Fibroblast of pulmonary artery (primary cell): ENCODE data around the gene ANKRD12.
A peak's percentile ranks its signal among the peaks of the same experiment; 100 is the strongest.
"Not testable (repeated sequence)": the region's sequence is repeated elsewhere in the genome, so short reads cannot be mapped to it uniquely, and the experiment has no call there.

Source experiments
- DNase-seq: peaks from one replicate; pipeline ENCODE4 v3.0.0-alpha.2; 2010; ENCODE audit warnings: low read depth
- H3K4me3 ChIP-seq: replicated peaks from 2 replicates; pipeline ENCODE4 v1.5.1; 2011; ENCODE audit warnings: low read depth, mild to moderate bottlenecking, control low read depth, low read length, moderate library complexity
- CTCF ChIP-seq: IDR thresholded peaks from 2 replicates; pipeline ENCODE4 v1.5.1; 2011; ENCODE audit warnings: mild to moderate bottlenecking, control low read depth, low read length, inconsistent platforms; ENCODE audit errors: missing control alignments

ANKRD12 gene

GRCh38 chr18:9136315-9137155 is at the start of gene ANKRD12:
TSS of gene ANKRD12 (plus strand) at chr18:9136781. CDS start at chr18:9182433, 45,652 bp downstream.
- H3K4me3 ChIP-seq, result peak within 1 kb of the TSS; percentile 70
- no peak for TF ChIP-seq CTCF
- peak; percentile 98 for DNase-seq

DNA sequence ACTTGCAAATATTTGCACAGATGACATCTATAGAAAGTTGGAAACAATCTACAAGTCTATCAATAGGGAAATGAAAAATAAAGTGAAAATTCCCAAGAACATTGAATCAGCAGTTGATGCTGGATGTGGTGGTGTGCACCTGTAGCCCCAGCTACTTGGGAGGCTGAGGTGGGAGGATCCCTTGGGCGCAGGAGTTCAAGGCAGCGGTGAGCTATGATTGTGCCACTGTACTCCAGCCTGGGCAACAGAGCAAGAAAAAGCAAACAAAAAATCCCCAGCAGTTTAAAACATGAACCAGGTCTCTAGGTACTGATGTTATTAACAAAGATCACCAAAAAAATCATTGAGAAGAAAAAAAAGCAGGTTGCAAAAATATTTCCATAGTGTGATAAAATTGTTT is 49.4 kb upstream of the ANKRD12 start:
- TF ChIP-seq CTCF, result no peak
- no peak overlapping the region for H3K4me3 ChIP-seq
- DNase-seq, result no peak

GRCh38 chr18:9088252-9088651 is 48.3 kb upstream of the ANKRD12 start:
- no peak for TF ChIP-seq CTCF
- H3K4me3 ChIP-seq, result no peak overlapping the region
- DNase-seq, result no peak

DNA sequence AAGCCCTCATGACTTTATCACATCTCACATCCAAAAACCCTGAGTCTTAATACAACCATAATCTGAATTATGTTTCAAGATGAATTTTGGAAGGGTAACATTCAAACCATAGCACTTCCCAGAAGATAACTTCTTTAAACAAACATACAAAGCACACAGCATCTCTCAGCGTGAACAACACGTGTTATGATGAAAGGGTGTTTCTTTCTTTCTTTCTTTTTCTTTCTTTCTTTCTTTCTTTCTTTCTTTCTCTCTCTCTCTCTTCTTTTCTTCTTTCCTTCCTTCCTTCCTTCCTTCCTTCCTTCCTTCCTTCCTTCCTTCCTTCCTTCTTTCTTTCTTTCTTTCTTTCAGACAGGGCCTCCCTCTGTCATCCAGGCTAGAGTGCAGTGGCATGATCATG is 47.9 kb upstream of the ANKRD12 start:
- H3K4me3 ChIP-seq, DNase-seq: not testable (repeated sequence)

GRCh38 chr18:9090578-9090977 is 46.0 kb upstream of the ANKRD12 start:
- no peak for TF ChIP-seq CTCF

DNA sequence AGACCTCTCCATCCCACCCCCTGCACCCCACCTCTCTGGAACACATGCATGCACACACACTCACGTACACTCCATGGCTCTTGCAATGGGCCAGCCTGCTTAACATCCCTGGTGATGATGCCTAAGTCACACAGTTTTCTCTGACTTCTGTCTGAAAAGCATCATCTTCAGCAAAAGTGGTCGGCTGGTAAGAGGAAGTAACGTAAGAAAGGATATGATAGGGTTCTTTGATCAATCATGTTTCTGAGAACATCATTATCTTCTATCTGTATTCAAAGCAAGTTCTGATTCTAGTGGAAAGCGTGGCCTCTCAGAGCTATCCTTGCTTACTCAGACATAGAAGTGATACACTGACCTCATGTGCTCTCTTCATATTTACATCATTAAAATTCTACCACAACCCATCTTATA is 45.5 kb upstream of the ANKRD12 start:
- TF ChIP-seq CTCF, result no peak
- no peak overlapping the region for H3K4me3 ChIP-seq
- no peak for DNase-seq

More at GRCh38 chr18:9090578-9090977, 46.0 kb upstream of the ANKRD12 start:
- no peak for DNase-seq
- H3K4me3 ChIP-seq, result no peak overlapping the region

GRCh38 chr18:9092665-9093064 is 43.9 kb upstream of the ANKRD12 start:
- H3K4me3 ChIP-seq, result no peak overlapping the region
- peak; percentile 86 for DNase-seq
- TF ChIP-seq CTCF, result no peak

GRCh38 chr18:9093109-9093508 is 43.5 kb upstream of the ANKRD12 start:
- not testable (repeated sequence) for DNase-seq, H3K4me3 ChIP-seq
